Lower leg skin (tissue), 3 donors: Measurements from ENCODE around the gene RNF144A.

Experiments
- POLR2A ChIP-seq, 2 donors: fragments of 450-650 bp; IDR thresholded peaks; one replicate each; pipeline ENCODE4 v1.6.1; 2016 to 2017; ENCODE audit warnings: antibody characterized with exemption in 2 of 2, mild to moderate bottlenecking in 1 of 2, moderate library complexity in 1 of 2
- TF ChIP-seq, protein P1 (sequence below), 3 donors: fragments of 450-650 bp; IDR thresholded peaks; one replicate each; pipeline ENCODE4 v1.5.1; 2016; ENCODE audit warnings: antibody characterized with exemption in 3 of 3, mild to moderate bottlenecking in 3 of 3, moderate library complexity in 2 of 3

DNA sequence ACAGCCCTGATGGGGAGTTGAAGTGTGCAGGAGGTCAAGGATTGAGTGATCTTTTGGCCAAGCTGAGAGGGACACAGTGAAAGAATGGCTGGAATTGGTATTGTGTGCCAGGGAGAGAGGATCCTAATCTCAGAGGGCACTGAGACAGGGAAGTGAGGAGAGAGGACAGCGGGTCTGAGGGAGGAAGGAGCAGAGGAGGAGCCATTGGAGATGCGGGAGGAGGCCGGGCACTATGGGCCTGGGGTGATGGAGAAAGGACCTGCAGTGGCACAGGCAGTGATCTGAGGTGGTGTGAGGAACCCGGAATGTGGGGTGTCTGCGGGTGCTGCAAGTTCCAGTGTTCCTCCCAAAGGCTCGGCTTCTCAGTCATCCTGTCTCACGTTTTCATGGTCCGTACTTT lies 26.8 kb downstream of the RNF144A start:
- TF ChIP-seq, protein P1, sequence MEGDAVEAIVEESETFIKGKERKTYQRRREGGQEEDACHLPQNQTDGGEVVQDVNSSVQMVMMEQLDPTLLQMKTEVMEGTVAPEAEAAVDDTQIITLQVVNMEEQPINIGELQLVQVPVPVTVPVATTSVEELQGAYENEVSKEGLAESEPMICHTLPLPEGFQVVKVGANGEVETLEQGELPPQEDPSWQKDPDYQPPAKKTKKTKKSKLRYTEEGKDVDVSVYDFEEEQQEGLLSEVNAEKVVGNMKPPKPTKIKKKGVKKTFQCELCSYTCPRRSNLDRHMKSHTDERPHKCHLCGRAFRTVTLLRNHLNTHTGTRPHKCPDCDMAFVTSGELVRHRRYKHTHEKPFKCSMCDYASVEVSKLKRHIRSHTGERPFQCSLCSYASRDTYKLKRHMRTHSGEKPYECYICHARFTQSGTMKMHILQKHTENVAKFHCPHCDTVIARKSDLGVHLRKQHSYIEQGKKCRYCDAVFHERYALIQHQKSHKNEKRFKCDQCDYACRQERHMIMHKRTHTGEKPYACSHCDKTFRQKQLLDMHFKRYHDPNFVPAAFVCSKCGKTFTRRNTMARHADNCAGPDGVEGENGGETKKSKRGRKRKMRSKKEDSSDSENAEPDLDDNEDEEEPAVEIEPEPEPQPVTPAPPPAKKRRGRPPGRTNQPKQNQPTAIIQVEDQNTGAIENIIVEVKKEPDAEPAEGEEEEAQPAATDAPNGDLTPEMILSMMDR (IDR thresholded peaks at IDR 0.05) = no peak
- no peak for TF ChIP-seq POLR2A (IDR thresholded peaks at IDR 0.05)
